Breast epithelium (tissue), 3 donors: ENCODE results near the gene EARS2.

ENCODE experiments used
- POLR2A ChIP-seq: fragments of 450-650 bp; IDR thresholded peaks from one replicate; pipeline ENCODE4 v1.6.1; 2016; ENCODE audit warnings: antibody characterized with exemption, mild to moderate bottlenecking, moderate library complexity
- POLR2AphosphoS5 ChIP-seq, 3 donors: sonication (generic); formaldehyde crosslinking; IDR thresholded peaks; one replicate each; pipeline ENCODE4 v1.6.1; 2017; ENCODE audit warnings: antibody characterized with exemption in 3 of 3
- TF ChIP-seq, protein P1 (sequence below), 3 donors: fragments of 450-650 bp; IDR thresholded peaks; one replicate each; pipeline ENCODE4 v1.5.1; 2016 to 2017; ENCODE audit warnings: antibody characterized with exemption in 3 of 3, mild to moderate bottlenecking in 3 of 3, moderate library complexity in 3 of 3

DNA sequence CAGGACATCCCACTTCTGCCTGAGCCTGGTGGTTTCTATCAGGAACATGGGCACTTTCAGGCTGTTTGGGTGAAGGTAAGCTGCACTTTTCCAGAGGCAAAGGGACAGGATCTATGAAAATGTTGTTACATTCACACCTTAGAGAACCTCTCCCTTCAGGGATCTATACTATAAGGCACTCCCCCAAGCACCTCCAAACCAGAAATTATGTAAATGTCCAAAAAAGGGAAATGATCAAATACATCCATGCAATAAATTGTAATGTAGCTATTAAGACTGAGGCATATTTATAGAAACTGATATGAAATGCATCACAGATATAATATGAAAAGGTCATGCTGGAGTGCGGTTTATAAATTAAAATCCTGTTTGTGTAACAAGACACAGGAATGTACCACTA, 80.9 kb downstream of the EARS2 start:
- TF ChIP-seq, protein P1, sequence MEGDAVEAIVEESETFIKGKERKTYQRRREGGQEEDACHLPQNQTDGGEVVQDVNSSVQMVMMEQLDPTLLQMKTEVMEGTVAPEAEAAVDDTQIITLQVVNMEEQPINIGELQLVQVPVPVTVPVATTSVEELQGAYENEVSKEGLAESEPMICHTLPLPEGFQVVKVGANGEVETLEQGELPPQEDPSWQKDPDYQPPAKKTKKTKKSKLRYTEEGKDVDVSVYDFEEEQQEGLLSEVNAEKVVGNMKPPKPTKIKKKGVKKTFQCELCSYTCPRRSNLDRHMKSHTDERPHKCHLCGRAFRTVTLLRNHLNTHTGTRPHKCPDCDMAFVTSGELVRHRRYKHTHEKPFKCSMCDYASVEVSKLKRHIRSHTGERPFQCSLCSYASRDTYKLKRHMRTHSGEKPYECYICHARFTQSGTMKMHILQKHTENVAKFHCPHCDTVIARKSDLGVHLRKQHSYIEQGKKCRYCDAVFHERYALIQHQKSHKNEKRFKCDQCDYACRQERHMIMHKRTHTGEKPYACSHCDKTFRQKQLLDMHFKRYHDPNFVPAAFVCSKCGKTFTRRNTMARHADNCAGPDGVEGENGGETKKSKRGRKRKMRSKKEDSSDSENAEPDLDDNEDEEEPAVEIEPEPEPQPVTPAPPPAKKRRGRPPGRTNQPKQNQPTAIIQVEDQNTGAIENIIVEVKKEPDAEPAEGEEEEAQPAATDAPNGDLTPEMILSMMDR (IDR thresholded peaks at IDR 0.05), result no peak
- TF ChIP-seq POLR2A (no peak), POLR2AphosphoS5 (IDR thresholded peaks at IDR 0.05) (no peak)
